Activated T-cell treated with anti-CD3 and anti-CD28 coated beads, Interleukin-2, amount 50 U/mL, for 4 hours (primary cell): ENCODE results near the gene CFB. TPM values are rescaled to one million over a fixed set of nuclear protein-coding genes. Genes with fewer than 3 reads are reported as not detected.

Experiments used
- ATAC-seq, 2 donors: fragments of 200-7000 bp; cut with Tn5 transposase; one replicate each; pipeline ENCODE4 v1.10.0; 2021
- DNase-seq: peaks from one replicate; pipeline ENCODE4 v3.0.0-alpha.2; 2020
- H3K27me3 Mint-ChIP-seq: one replicate; pipeline ENCODE4 v1.8.0; 2021; ENCODE audit warnings: low read depth, mixed read lengths
- H3K36me3 Mint-ChIP-seq: one replicate; pipeline ENCODE4 v1.8.0; 2022; ENCODE audit warnings: mixed read lengths; ENCODE audit not compliant: insufficient read depth
- H3K4me1 Mint-ChIP-seq: one replicate; pipeline ENCODE4 v1.8.0; 2021; ENCODE audit warnings: low read depth, mixed read lengths
- H3K4me3 Mint-ChIP-seq: one replicate; pipeline ENCODE4 v1.8.0; 2021; ENCODE audit warnings: mild to moderate bottlenecking, moderate library complexity, mixed read lengths
- H3K9me3 Mint-ChIP-seq: one replicate; pipeline ENCODE4 v1.8.0; 2021; ENCODE audit warnings: mixed read lengths
- total RNA-seq, 3 donors: library from RNA; stranded (reverse); gene quantifications; one replicate each; pipeline ENCODE4 v1.2.1, GENCODE V29; 2021

CFB gene
- total RNA-seq, 3 donors from 2014 or later, result 0.42 to 1.5 (median 1.4) TPM

GRCh38 chr6:31949926-31950548 is 4.1 kb downstream of the CFB start:
- Mint-ChIP-seq H3K27me3 (peaks cover 3% of the 10 kb centered on the region), H3K9me3 (no peaks in the 10 kb centered on the region), H3K36me3 (peaks cover 24% of the 10 kb centered on the region), H3K4me3 (no peak overlapping the region), H3K4me1 (peaks cover 5% of the 10 kb centered on the region)
- no peak for DNase-seq
- no peak for ATAC-seq

GRCh38 chr6:31952140-31952805 is 6.4 kb downstream of the CFB start:
- H3K36me3 Mint-ChIP-seq, result peaks cover 35% of the 10 kb centered on the region
- ATAC-seq (peak; percentile 40 to 52), DNase-seq (peak; percentile 26)
- H3K9me3 Mint-ChIP-seq, result no peaks in the 10 kb centered on the region
- H3K4me3 Mint-ChIP-seq, result no peak overlapping the region
- H3K4me1 Mint-ChIP-seq, result peaks cover 1% of the 10 kb centered on the region
- no peaks in the 10 kb centered on the region for H3K27me3 Mint-ChIP-seq

- ATAC-seq (no peak), DNase-seq (no peak)
- Mint-ChIP-seq H3K4me1 (peaks cover 7% of the 10 kb centered on the region), H3K4me3 (no peak overlapping the region), H3K27me3 (no peaks in the 10 kb centered on the region), H3K9me3 (no peaks in the 10 kb centered on the region), H3K36me3 (peaks cover 36% of the 10 kb centered on the region)
Measured at GRCh38 chr6:31952890-31953289, 7.0 kb downstream of the CFB start.

GRCh38 chr6:31954511-31954910 is 8.6 kb downstream of the CFB start:
- no peaks in the 10 kb centered on the region for H3K9me3 Mint-ChIP-seq
- H3K36me3 Mint-ChIP-seq, result peaks cover 36% of the 10 kb centered on the region
- no peak for ATAC-seq
- no peaks in the 10 kb centered on the region for H3K27me3 Mint-ChIP-seq
- peaks cover 20% of the 10 kb centered on the region for H3K4me1 Mint-ChIP-seq
- DNase-seq, result no peak
- H3K4me3 Mint-ChIP-seq, result no peak overlapping the region

- peaks cover 50% of the 10 kb centered on the region for H3K36me3 Mint-ChIP-seq
- ATAC-seq (no peak), DNase-seq (no peak)
- no peaks in the 10 kb centered on the region for H3K9me3 Mint-ChIP-seq
- no peak overlapping the region for H3K4me3 Mint-ChIP-seq
- H3K4me1 Mint-ChIP-seq, result peaks cover 39% of the 10 kb centered on the region
- H3K27me3 Mint-ChIP-seq, result no peaks in the 10 kb centered on the region
Measured at GRCh38 chr6:31956796-31957195, 10.9 kb downstream of the CFB start.

- Mint-ChIP-seq H3K9me3 (no peaks in the 10 kb centered on the region), H3K36me3 (peaks cover 56% of the 10 kb centered on the region), H3K4me3 (peak overlapping the region; percentile 97), H3K4me1 (peaks cover 41% of the 10 kb centered on the region), H3K27me3 (no peaks in the 10 kb centered on the region)
- DNase-seq (no peak), ATAC-seq (peak in 1 of 2 donors; percentile 6)
Measured at GRCh38 chr6:31958412-31958740, 12.5 kb downstream of the CFB start.

- ATAC-seq (peak; percentile 100), DNase-seq (peak; percentile 98)
- H3K4me3 Mint-ChIP-seq, result peak within 1 kb of the TSS; percentile 97
- no peaks in the 10 kb centered on the region for H3K9me3 Mint-ChIP-seq
- H3K36me3 Mint-ChIP-seq, result peaks cover 53% of the 10 kb centered on the region
- no peaks in the 10 kb centered on the region for H3K27me3 Mint-ChIP-seq
- peaks cover 41% of the 10 kb centered on the region for H3K4me1 Mint-ChIP-seq
Measured at GRCh38 chr6:31958741-31959739, 13.1 kb downstream of the CFB start, which contains the start of the genes NELFE and SKIC2. NELFE (minus strand) TSS chr6:31958971; CDS start chr6:31958446, 525 bp downstream. SKIC2 (plus strand) TSS chr6:31959175; CDS start chr6:31959193, 18 bp downstream.

GRCh38 chr6:31961616-31962015 is 15.7 kb downstream of the CFB start:
- ATAC-seq (no peak), DNase-seq (no peak)
- Mint-ChIP-seq H3K27me3 (no peaks in the 10 kb centered on the region), H3K4me3 (no peak overlapping the region), H3K4me1 (peaks cover 41% of the 10 kb centered on the region), H3K36me3 (peaks cover 50% of the 10 kb centered on the region), H3K9me3 (no peaks in the 10 kb centered on the region)

- no peak for DNase-seq
- H3K27me3 Mint-ChIP-seq, result no peaks in the 10 kb centered on the region
- no peak for ATAC-seq
- H3K4me3 Mint-ChIP-seq, result no peak overlapping the region
- H3K9me3 Mint-ChIP-seq, result no peaks in the 10 kb centered on the region
- peaks cover 26% of the 10 kb centered on the region for H3K4me1 Mint-ChIP-seq
- peaks cover 54% of the 10 kb centered on the region for H3K36me3 Mint-ChIP-seq
Measured at GRCh38 chr6:31963921-31964320, 18.0 kb downstream of the CFB start.

GRCh38 chr6:31965700-31966099 is 19.8 kb downstream of the CFB start:
- H3K36me3 Mint-ChIP-seq, result peaks cover 57% of the 10 kb centered on the region
- DNase-seq, result no peak

GRCh38 chr6:31966506-31966905 is 20.6 kb downstream of the CFB start:
- DNase-seq (no peak), ATAC-seq (no peak)
- Mint-ChIP-seq H3K4me3 (no peak overlapping the region), H3K4me1 (peaks cover 16% of the 10 kb centered on the region), H3K9me3 (no peaks in the 10 kb centered on the region), H3K27me3 (no peaks in the 10 kb centered on the region), H3K36me3 (peaks cover 51% of the 10 kb centered on the region)

More at GRCh38 chr6:31965700-31966099, 19.8 kb downstream of the CFB start:
- peaks cover 22% of the 10 kb centered on the region for H3K4me1 Mint-ChIP-seq
- ATAC-seq, result no peak
- H3K9me3 Mint-ChIP-seq, result no peaks in the 10 kb centered on the region
- H3K4me3 Mint-ChIP-seq, result no peak overlapping the region
- no peaks in the 10 kb centered on the region for H3K27me3 Mint-ChIP-seq

GRCh38 chr6:31966997-31967925 is 21.4 kb downstream of the CFB start:
- Mint-ChIP-seq H3K27me3 (no peaks in the 10 kb centered on the region), H3K36me3 (peaks cover 44% of the 10 kb centered on the region), H3K4me1 (peaks cover 13% of the 10 kb centered on the region), H3K9me3 (no peaks in the 10 kb centered on the region), H3K4me3 (no peak overlapping the region)
- DNase-seq, result no peak
- no peak for ATAC-seq

GRCh38 chr6:31967926-31968320 is 22.0 kb downstream of the CFB start:
- Mint-ChIP-seq H3K4me1 (peaks cover 18% of the 10 kb centered on the region), H3K36me3 (peaks cover 41% of the 10 kb centered on the region), H3K9me3 (no peaks in the 10 kb centered on the region), H3K27me3 (no peaks in the 10 kb centered on the region), H3K4me3 (no peak overlapping the region)
- ATAC-seq, result no peak
- DNase-seq, result no peak
